Adrenal gland (tissue), 12 donors: ENCODE measurements around the gene SUGP1. TPM values are rescaled to one million over a fixed set of nuclear protein-coding genes. Genes with fewer than 3 reads are reported as not detected.

Experiments
- DNase-seq, 7 donors: peaks; one replicate each; pipeline ENCODE4 v3.0.0-alpha.2; 2019 to 2020
- H3K27ac ChIP-seq, 5 donors: fragments of 200-600 bp; sonication (generic) in 4 of 5; 1 replicate in 3 of 5; 2 replicates in 2 of 5; pipeline versions ENCODE4 v1.5.1 to v1.8.0; 2016 to 2020; ENCODE audit warnings: mild to moderate bottlenecking in 1 of 5
- H3K27me3 ChIP-seq: fragments of 200-600 bp; 2 replicates; pipeline ENCODE4 v1.8.0; 2021
- H3K36me3 ChIP-seq, 2 donors: fragments of 200-600 bp; replicated peaks in 1 of 2; 1 replicate in 1 of 2; 2 replicates in 1 of 2; pipeline versions ENCODE4 v1.5.1 to v1.8.0; 2018 to 2022
- H3K4me1 ChIP-seq, 2 donors: fragments of 200-600 bp; replicated peaks in 1 of 2; 1 replicate in 1 of 2; 2 replicates in 1 of 2; pipeline versions ENCODE4 v1.5.1 to v1.8.0; 2018 to 2021
- H3K4me3 ChIP-seq, 4 donors: fragments of 200-600 bp; sonication (generic) in 3 of 4; one replicate each; pipeline ENCODE4 v1.5.1; 2016 to 2018
- H3K9me3 ChIP-seq, 3 donors: fragments of 200-600 bp; sonication (generic) in 1 of 3; replicated peaks in 1 of 3; 1 replicate in 2 of 3; 2 replicates in 1 of 3; pipeline versions ENCODE4 v1.5.1 to v1.8.0; 2016 to 2021
- CTCF ChIP-seq, 6 experiments: fragments of 450-650 bp in 4 of 6; fragments of 200-600 bp in 2 of 6; sonication (generic) in 1 of 6; IDR thresholded peaks; 1 replicate in 5 of 6; 2 replicates in 1 of 6; pipeline versions ENCODE4 v1.5.1 to v1.8.0; 2016 to 2021; ENCODE audit warnings: antibody characterized with exemption in 6 of 6, mild to moderate bottlenecking in 2 of 6, moderate library complexity in 1 of 6
- POLR2A ChIP-seq, 2 donors: fragments of 450-650 bp; IDR thresholded peaks; one replicate each; pipeline ENCODE4 v1.6.1; 2017; ENCODE audit warnings: antibody characterized with exemption in 2 of 2, mild to moderate bottlenecking in 2 of 2, moderate library complexity in 1 of 2
- WGBS, 4 donors: extraction: QIAGEN DNeasy Blood & Tissue Kit in 2 of 4; methylation state at CpG; one replicate each; pipeline versions ENCODE4 v1.1.5 to v1.1.7; 2013 to 2017; 5-methylcytosine and 5-hydroxymethylcytosine counted together
- intact Hi-C, 2 donors: fragments of 100-400 bp; cut with DNase I; formaldehyde crosslinking; loops; one replicate each; pipeline versions ENCODE4 v1.14.1 to v1.15.0; 2022 to 2023
- polyA plus RNA-seq, 3 donors: library from polyadenylated mRNA; stranded (reverse); fragments of 200-250 nt in 2 of 3; fragments of 350-450 nt in 1 of 3; fragmentation: Illumina TruSeq in 1 of 3; extraction: RNeasy Lipid Tissue Mini Kit (QIAGEN cat#74804) in 1 of 3; gene quantifications; one replicate each; pipeline ENCODE4 v1.2.3, GENCODE V29; 2013 to 2014
- total RNA-seq, 9 donors: library from RNA; depleted of rRNA in 4 of 9; stranded (reverse); fragments of >200 nt in 4 of 9; fragments of 120-200 nt in 1 of 9; fragmentation: NEBNext Ultra II Directional in 1 of 9; extraction: Animal tissue kit (Norgen Biotek cat#: 25700) in 1 of 9; gene quantifications; one replicate each; pipeline versions ENCODE4 v1.1.0 to v1.2.4, GENCODE V29; 2013 to 2023
- donor health status: healthy with polysubstance abuse.
- donor health status: Bipolar disorder and iron deficiency.
- donor health status: DM: yes; HTN: yes; CAD: no.
- donor health status: DM: no; HTN: no; CAD: no.
- donor health status: DM: no; HTN: no; CAD: no.
- donor health status: DM: yes; HTN: yes; CAD: no.

The SUGP1 gene
- total and polyA plus RNA-seq, 12 donors = 25.5 to 130 (median 60.5) TPM

- no peak overlapping the region for H3K4me3 ChIP-seq
- TF ChIP-seq POLR2A (IDR thresholded peaks at IDR 0.05) (no peak), CTCF (IDR thresholded peaks at IDR 0.05) (no peak)
- H3K27ac ChIP-seq = peak overlapping the region in 2 of 5 donors; percentile 8 to 15
- H3K4me1 ChIP-seq = peaks cover 0 to 11% of the 10 kb centered on the region in 2 donors
- H3K36me3 ChIP-seq = peaks cover 0 to 84% of the 10 kb centered on the region in 2 donors
- WGBS, 4 donors = 68 to 92% (median 73%) methylated on average over 5 to 10 of the region's 10 CpGs; no CpG with 5 or more reads in 1 of the 4 donors
- H3K9me3 ChIP-seq = no peaks in the 10 kb centered on the region
- peak in 5 of 7 donors; percentile 35 to 62 (median 47) for DNase-seq
- H3K27me3 ChIP-seq = no peaks in the 10 kb centered on the region
- intact Hi-C loops = no loop called here
Measured at GRCh38 chr19:19305066-19305465, 15.2 kb downstream of the SUGP1 start.

- H3K27me3 ChIP-seq = no peaks in the 10 kb centered on the region
- TF ChIP-seq CTCF (IDR thresholded peaks at IDR 0.05) (no peak), POLR2A (IDR thresholded peaks at IDR 0.05) (no peak)
- H3K36me3 ChIP-seq = peaks cover 0 to 78% of the 10 kb centered on the region in 2 donors
- DNase-seq = peak; percentile 54 to 92 (median 80)
- intact Hi-C loops = no loop called here
- no peaks in the 10 kb centered on the region for H3K9me3 ChIP-seq
- peaks cover 0 to 11% of the 10 kb centered on the region in 2 donors for H3K4me1 ChIP-seq
- H3K4me3 ChIP-seq = no peak overlapping the region
- WGBS, 4 donors = 70 to 83% (median 74%) methylated on average over 9 to 14 of the region's 14 CpGs
- peak overlapping the region in 2 of 5 donors; percentile 8 to 15 for H3K27ac ChIP-seq
Measured at GRCh38 chr19:19304186-19304965, 15.9 kb downstream of the SUGP1 start.

- H3K27ac ChIP-seq = no peak overlapping the region
- TF ChIP-seq CTCF (IDR thresholded peaks at IDR 0.05) (no peak), POLR2A (IDR thresholded peaks at IDR 0.05) (no peak)
- 90 to 94% (median 92%) methylated on average over 14 of the region's 14 CpGs for WGBS, 4 donors
- H3K4me3 ChIP-seq = no peak overlapping the region
- no peak for DNase-seq
- H3K4me1 ChIP-seq = peaks cover 0 to 13% of the 10 kb centered on the region in 2 donors
- intact Hi-C loops = no loop called here
- H3K36me3 ChIP-seq = peaks cover 0 to 68% of the 10 kb centered on the region in 2 donors
- no peaks in the 10 kb centered on the region for H3K9me3 ChIP-seq
- no peaks in the 10 kb centered on the region for H3K27me3 ChIP-seq
Measured at GRCh38 chr19:19303411-19303810, 16.9 kb downstream of the SUGP1 start.

GRCh38 chr19:19300613-19301012 lies 19.7 kb downstream of the SUGP1 start:
- no peak overlapping the region for H3K27ac ChIP-seq
- no peak for DNase-seq
- intact Hi-C loops = no loop called here
- TF ChIP-seq CTCF (IDR thresholded peaks at IDR 0.05) (no peak), POLR2A (IDR thresholded peaks at IDR 0.05) (no peak)
- H3K27me3 ChIP-seq = no peaks in the 10 kb centered on the region
- peaks cover 0 to 55% of the 10 kb centered on the region in 2 donors for H3K36me3 ChIP-seq
- no peaks in the 10 kb centered on the region for H3K9me3 ChIP-seq
- whole genome bisulfite sequencing, 4 donors = 97 to 100% (median 98%) methylated on average over 6 to 12 of the region's 12 CpGs
- H3K4me1 ChIP-seq = peaks cover 3 to 26% of the 10 kb centered on the region in 2 donors
- no peak overlapping the region for H3K4me3 ChIP-seq
